NCI-H1105 (cell line): ENCODE measurements around the gene HOXD10.

ENCODE experiments used
- DNase-seq: peaks from one replicate; lab custom pipeline; 2025; lab: John Stamatoyannopoulos, UW

HOXD10 gene

DNA sequence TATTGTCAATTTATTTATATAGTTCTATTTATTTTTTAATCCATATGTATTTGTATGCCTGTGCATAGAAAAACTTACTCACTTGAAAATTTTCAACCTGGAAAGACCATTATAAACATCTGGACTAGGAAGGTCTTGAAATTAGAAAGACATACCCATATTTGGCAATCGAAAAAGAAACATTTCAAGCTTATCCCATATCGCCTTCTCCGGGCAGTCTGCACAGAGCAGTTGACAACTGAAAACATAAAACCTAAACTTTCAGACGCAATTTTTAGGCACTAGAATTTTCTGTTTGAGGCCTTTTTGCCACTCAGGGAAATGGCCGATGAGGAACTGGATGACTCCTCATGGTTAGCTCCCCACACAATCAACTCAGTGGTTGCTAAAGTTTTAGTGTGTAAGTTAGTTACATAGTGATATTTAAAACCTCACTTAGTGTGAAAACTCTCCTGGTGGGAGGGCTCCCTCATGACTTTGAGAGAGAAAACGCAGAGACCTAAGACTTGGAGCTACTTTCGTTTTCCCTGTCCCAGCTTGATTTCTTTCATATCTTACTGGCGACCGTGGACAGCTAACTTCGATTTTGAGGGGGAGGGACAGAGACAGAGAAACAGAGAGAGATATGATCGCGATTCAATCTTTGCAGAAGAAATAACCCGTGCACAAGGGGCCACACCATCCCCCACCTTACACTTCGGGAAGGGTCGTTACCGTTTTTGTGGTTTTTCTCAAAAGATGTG lies 20.2 kb upstream of the HOXD10 start:
- DNase-seq, result no peak

DNA sequence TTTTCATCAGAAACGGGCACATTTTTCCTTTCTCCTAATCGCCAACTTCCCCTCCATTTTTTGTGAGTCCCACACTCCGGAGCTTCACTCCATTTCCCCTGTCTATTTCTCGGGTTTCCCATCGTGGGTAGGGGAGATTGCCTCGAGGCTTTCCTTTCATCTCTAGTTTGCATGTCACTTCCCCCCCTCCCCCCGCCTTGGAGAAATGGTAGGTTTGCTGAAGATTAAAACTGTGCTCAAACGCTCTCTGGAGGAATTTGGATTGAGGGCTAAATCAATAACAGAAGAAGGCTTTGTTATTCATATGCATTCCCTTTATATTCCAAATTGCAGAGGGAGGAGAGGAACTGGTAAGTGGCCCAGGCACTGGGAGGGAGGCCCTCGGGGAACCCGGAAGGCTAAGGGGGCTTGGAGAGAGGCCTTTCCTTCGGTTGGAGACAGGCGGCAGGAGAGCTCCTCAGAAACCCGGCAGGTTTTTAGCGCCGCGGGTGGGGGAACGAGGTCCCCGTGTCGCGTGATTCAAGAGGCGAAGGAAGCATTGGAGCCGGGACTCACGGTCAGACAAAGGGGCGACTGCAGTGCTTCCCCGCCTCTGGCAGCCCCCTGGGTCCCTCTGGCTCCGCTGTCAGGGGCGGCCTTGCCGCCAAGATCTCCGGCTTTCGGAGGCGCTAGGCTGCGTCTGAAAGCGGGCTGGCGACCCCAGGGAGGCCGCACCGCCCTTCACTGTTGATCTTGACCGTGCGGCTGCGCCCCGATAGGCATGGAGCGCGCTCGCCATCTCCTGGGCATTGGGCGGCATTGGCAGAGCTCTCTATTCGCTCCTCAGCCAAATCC lies 19.4 kb upstream of the HOXD10 start:
- peak; percentile 85 for DNase-seq

DNA sequence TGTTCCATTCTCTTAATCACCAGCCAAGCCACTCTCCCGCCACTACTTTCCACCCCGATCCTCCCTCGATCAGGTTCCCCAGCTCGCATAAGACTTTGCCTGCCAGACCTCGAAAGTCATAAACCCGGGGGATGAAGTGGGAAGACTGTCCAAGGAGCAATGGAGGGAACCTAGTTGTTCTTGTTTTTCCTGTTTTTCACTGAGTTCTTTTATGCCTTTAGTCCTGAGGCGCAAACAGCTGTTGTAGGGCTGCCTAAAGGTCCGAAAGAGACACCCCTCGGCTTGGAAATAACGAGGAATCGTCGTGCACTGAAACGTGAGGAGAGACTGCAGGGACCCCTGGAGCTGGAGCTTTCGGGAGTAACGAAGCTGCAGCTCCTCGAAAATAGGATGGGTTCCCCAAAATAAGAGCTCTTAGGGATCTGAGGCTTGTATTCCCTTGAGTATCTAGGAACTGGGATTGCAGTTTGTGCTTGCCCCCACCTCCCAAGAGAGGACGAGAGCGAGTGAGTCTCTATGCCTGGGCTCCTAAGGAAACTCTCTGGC lies 18.7 kb upstream of the HOXD10 start:
- no peak for DNase-seq

DNA sequence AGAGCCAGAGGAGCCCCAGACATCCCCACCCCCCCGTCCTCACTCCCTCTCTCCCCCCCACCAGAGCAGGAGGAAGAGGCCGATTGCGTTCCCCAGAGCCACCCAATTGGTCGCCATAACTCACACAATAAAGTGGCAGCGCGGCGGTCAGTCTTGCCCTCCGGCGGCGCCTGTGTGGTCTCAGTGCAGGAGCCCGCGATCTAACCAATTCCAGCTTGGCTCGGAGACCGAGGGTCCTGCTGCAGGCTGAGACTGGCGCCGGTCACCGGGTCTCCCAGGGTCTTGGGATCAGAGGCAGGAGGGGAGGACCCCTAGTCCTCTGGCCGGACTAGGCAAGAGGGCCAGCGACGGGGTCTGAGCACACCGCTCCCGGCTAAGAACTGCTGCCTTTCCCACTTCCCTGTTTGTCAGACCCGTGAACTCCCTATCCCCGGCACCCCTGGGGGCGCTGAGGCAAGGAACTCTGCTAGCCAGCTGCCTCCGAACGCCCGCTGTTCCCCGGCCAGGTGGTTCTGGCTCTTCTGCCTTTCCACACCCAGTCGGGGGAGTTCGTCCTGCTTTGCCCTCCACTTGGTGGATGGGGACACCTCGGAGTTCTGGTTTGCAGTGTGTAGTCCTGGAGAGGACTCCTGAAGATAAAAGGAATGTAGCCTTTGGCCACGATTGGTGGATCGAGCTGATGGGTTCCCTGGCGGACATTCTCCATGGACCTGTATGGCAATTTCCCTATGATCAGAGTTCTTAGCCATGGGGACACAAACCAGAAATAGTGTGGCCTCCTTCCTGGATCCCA lies 18.0 kb upstream of the HOXD10 start:
- DNase-seq, result no peak

DNA sequence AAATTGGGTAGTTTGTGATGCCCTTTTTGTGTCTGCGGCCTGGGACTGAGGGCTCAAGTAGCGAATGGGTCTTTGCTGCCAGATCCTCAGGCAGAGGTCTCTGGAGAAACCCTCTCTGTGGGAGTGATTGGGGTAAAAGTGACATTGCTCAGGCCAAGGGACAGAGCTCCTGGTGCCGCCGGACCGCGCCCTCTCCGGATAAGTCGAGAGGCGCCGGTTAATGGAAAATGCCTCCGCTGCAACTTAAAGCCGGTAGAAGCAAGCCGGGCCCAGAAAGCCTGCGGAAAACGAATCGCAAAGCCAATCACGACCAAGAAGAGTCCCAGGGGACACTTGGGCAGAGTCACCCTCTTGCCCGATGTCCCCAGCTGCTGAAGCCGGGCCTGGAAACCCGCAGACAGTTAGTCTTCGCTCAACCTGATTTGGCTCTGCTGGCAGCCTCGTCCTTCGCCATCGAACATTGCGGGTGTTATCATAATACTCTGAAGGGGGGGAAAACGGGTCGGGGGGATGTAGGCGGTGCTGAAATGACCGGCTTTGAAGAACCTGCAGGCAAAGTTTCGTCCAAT lies 17.3 kb upstream of the HOXD10 start:
- DNase-seq, result no peak

DNA sequence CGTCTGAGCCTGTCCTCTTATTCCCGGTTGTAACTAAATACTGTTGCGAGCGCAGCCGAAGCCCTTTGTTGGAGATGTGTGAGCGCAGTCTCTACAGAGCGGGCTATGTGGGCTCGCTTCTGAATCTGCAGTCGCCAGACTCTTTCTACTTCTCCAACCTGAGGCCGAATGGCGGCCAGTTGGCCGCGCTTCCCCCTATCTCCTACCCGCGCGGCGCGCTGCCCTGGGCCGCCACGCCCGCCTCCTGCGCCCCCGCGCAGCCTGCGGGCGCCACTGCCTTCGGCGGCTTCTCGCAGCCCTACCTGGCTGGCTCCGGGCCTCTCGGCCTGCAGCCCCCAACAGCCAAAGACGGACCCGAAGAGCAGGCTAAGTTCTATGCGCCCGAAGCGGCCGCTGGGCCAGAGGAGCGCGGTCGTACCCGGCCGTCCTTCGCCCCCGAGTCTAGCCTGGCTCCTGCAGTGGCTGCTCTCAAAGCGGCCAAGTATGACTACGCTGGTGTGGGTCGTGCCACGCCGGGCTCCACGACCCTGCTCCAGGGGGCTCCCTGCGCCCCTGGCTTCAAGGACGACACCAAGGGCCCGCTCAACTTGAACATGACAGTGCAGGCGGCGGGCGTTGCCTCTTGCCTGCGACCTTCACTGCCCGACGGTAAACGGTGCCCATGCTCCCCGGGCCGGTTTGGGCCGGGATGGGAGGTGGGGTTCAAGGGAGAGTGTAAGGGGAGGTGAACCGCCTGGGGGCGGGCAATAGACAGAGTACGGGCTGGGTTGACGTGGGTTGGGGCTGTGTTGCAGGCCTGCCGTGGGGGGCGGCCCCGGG lies 16.6 kb upstream of the HOXD10 start, which contains the start of gene HOXD12:
Gene HOXD12 (plus strand): TSS at position 68 of the 819 bp plus-strand sequence. CDS start 7 bp downstream, at position 75.
- no peak for DNase-seq

DNA sequence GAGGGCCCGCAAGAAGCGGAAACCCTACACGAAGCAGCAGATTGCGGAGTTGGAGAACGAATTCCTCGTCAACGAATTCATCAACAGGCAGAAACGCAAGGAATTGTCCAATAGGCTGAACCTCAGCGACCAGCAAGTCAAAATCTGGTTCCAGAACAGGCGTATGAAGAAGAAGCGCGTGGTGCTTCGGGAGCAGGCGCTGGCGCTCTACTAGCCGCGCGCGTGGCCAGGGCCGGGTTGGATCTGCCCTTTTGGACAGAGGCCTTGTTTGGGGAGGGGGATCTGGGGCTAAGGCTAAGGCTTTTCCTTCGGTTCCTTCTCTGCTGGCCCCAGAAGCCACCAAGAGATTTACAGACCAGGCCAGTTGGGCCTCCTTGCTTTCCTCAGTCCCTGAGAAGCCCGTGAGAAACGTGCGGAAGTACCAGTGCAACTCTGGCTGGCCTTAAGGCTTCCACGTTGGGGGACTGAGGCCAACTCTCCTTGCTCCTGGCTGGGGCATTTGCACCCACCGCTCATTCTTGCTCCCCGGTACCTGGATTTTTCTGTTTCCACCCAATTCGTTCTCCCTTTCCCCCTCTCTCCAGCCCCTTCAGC lies 15.9 kb upstream of the HOXD10 start:
- DNase-seq, result no peak

DNA sequence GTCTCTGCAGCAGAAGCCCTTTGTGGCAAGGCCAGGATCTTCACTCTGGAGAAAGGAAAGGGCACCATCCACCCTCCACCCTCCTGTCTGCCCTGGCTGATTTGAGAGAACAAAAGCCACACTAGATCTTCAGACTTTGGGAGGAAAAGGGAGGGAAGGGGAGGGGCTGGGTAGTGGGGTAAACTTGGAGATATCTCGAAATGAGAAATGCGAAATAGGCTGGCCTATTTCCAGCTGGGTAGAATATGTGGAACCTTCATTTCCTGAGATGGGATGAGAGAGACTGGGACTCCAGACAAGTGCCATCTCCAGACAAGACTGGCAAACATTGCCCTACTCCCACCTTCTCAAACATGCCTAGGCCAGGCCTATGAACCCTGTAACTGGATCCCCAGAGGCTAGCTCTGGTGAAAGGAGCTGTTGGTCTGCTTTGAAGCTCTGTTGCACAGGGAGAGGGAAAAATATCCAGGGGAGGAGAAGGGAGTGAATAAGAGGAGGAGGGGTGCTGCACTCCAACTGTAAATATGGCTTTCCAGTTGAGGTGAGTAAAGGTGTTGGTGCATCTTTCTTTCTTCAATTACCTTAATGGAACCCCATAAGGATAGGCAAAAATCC lies 15.3 kb upstream of the HOXD10 start:
- no peak for DNase-seq

DNA sequence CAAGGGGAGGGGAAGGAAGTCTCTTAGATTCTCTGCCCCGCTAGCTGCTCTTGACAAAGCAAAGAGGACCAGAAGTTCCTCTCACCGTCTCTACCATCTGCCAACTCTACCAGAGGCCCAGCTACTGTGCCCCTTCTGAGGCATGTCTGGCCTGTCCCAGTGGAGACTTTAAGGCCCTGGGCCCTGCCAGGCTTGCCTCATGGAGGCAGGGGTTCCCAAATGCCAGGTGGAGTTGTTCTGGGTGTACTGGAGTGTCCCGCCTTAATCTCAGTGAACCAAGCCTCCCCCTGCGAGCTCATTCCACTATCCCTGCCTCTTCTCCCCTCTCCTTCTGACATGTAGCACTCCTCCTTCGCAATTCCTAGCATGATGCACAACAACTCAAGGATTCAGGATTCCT lies 14.7 kb upstream of the HOXD10 start:
- no peak for DNase-seq

DNA sequence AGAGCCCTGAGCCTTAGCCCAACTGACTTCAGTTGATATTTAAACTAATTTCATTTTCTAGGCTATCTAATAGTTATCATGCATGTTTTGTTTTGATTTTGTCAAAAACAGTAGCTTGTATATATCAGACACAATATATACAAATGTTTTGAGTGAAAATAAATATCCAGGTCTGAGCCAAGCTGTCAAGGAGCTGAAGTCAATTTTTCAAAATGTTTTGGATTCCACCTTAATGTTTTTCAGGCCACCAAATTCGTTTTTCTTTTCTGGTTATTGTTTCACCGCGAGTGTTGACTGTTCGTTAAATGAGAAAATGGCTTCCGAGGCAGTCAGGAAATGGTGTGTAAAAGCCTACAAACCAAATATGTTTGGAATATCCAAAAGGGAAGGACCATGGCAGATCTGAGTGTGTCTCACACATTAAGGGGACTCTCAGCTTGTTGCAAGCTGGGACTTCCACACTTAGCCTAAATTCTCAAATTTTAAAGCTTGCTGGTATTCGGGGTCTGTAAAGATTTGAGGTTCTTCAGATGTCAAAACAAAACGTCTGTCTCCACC lies 14.2 kb upstream of the HOXD10 start:
- DNase-seq, result no peak

DNA sequence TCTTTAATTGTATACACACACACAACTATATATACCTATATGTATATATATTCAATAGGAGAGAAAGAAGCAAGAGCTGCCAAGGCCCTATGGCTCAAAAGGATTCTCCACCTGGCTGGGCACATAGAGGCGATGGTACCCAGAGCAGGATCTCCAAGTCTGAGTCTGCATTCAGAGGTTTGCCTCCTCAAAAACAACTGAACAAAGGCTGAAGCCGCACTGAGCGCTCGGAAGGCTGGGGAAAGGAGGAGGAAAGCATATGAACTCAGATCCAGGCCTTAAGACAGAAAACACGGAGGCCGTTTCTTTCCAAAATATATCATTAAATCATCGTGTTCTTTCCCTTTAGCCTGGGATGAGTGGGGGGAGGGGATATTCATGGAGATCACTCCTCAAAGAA lies 13.4 kb upstream of the HOXD10 start:
- no peak for DNase-seq

DNA sequence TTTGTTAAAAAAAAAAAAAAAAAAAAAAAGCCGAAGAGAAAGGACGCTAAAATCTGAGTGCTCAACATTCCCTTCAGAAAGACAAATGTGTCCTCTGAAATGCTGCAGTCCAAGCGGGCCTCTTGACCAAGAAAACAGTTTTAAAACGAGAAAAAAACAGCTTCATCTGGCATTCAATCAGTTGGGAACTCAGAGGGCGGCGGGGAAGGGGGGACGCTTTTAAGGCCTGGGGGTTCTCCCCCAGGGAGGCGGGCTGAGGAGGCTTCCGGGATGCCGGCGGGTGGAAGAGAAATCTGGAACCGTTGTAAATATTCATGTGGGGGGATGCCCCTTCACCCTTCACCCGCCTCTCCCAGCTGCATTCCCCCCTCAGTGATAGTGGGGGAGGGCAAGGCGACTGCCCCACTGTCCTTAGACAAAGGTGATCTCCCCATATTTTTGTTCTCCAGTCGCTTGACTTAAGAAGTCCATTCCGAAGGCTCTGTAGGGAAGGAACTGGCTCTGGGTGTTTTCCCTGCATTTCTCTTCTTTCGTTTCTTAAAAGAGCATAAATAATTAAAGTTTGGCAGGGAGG lies 12.7 kb upstream of the HOXD10 start:
- DNase-seq, result no peak

DNA sequence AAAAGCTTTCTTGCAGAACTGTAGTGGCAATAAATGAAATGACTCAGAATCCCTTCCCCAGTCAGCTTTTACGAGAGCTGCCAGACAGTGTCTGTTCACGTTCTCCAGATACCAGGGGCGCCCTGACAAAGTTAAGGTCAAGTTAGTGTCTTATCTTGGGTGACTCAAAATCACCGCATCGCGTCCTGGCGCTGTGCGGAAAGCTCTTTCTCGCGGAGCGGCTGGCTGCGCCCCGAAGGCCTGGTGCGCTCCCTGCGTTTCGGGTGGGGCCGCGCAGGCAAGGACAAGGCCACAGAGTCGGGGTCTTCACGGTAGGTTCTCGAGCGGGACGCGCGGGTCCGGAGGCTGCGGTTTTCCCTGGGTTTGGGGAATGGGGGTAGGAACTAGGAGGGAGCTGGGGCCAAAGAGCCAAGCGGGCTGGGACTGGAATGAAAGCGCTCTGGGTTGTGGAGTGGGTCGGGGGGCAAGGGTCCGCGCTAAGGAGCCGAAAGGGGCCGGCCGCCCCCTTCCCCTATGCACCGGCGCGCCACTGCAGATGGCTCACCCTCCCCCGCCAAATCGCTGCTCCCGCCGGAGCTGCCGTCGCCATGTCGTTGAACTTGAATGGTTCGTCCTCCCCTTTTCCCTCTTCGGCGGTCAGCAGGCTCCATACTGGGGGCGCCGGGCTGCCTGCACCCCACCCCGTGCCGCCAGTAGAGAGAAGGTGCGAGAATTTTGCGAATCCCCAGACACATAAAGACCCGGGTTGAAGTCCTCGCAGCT lies 12.1 kb upstream of the HOXD10 start:
- no peak for DNase-seq

DNA sequence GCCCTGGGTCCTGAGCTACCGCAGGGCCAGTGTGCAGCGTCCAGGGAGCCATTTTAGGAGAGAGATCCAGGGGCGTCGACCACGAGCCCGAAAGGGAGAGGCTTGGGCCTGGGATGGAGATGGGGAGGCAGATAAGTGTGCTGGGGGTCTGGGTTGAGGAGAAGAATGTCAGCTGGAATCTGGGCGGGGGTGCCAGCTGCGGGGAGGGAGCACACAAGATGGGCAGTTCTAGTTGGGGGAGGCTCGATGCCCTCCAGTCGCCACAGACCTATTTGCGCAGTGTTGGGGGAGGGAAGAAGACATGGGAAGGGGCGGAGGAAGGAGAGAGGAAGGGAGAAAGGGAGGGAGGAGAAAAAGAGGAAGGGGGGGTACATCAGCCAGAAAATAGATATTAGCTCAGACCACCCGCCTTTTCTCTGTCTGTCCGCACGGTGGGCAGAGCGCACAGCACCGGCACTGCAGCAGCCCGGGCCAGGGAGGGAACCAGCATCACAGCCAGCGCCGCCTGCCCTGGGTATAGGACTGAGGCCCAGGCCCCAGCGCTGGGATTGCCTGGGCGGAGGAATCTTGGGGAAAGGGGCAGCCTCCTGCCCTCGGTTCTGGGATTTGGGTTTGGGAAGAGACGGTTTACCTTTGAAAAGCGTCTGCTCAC lies 11.4 kb upstream of the HOXD10 start:
- no peak for DNase-seq

DNA sequence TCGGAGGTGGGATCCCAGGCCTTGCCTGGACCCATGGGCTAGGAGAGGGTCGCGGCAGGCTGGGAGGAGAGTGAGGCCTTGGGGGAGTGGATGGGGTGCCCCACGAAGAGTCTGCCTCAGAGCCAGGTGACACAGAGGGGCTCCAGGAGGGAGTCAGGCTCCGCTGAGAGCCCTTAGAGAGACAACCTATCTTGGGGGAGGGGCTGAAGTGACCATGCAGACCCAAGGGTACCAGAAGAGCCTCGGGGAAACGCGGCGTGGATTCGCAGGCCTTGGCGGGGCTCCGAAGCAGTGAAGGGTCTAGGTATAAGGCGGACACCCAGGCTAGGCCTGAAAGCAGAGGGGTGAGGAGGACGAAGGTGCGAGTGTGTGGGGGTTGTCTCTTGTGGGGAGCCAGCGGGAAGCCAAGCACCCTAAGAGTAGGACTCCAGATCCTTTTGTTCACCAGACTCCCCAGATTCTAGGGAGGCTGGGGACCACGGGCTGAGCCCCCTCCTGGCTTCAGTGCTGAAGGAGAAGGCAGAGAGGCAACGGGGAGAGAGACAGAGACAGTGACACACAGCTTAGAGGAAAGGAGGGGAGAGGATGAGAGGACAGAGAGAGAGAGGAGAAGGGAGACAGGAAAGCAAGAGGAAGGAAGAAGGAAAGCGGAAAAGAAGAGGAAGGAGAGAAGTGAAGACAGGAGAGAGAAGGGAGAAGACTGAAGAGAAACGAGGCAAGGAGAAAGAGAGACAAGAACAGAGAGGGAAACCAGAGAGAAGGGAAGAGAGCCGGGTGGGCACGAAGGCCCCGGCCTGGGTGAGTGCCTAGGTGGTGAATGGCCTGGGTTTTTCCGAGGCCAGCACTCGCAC lies 10.6 kb upstream of the HOXD10 start:
- DNase-seq, result no peak

DNA sequence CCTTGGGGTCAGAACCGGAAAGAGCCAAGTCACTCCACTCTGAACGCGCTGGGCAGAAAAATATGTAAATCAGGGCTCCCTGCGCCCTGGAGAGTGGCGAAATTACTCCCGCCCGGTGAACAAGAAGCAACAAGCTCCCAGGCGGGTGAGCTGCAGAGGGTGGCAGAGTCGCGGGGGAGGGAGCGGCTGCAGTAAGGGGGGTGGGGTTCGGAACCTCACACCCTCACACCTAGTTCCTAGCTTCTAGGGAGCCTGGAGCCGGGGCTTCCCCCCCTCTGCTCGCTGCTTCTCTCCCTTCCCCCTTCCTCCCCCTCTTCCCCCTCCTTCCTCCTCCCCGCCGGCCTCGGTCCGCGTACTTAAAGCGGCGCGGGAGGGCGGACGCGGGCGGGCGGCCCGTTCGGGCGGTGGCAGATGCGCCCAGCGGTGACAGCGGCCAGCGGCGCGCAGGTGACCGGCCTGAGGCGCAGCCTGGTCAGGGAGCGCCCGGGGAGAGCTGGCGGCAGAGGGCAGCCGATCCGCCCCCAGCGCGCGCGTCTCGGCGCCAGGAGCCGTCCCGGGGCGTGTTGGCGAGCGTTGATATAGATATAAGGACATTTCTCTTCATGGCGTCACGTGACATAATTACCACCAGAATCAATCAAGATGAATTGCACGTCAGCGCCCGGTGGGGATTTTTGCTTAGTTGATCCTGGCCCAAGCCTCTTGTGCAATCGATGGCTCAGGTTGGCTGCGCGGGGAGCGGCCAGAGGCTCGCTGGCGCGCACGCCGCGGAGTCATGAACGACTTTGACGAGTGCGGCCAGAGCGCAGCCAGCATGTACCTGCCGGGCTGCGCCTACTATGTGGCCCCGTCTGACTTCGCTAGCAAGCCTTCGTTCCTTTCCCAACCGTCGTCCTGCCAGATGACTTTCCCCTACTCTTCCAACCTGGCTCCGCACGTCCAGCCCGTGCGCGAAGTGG lies 9.7 kb upstream of the HOXD10 start, which contains the start of gene HOXD11:
Gene HOXD11 (plus strand): TSS at position 700 of the 959 bp plus-strand sequence. CDS start 76 bp downstream, at position 776.
- DNase-seq, result peak; percentile 91
